RWPE2 (cell line): ENCODE data around the gene TRAP1.

Experiments used
- ATAC-seq: fragments of 200-7000 bp; cut with Tn5 transposase; 3 replicates; pipeline ENCODE4 v1.9.1; 2021; ENCODE audit warnings: low read depth
- DNase-seq: peaks from one replicate; pipeline ENCODE4 v3.0.0-alpha.2; 2020; ENCODE audit warnings: low spot score
- H3K27ac ChIP-seq: fragments of 450-650 bp; 2 replicates; pipeline ENCODE4 v1.5.1; 2017; ENCODE audit warnings: mild to moderate bottlenecking; ENCODE audit not compliant: poor library complexity, severe bottlenecking
- H3K27me3 ChIP-seq: fragments of 250-450 bp; sonication (Bioruptor Pico); 2 replicates; pipeline ENCODE4 v1.5.1; 2021; ENCODE audit warnings: mild to moderate bottlenecking, moderate library complexity; ENCODE audit not compliant: insufficient read depth, poor library complexity, severe bottlenecking
- H3K36me3 ChIP-seq: fragments of 250-450 bp; sonication (Bioruptor Pico); 2 replicates; pipeline ENCODE4 v1.5.1; 2020; ENCODE audit warnings: low read depth, mild to moderate bottlenecking, moderate library complexity
- H3K4me1 ChIP-seq: fragments of 250-450 bp; sonication (Bioruptor Pico); 2 replicates; pipeline ENCODE4 v1.5.1; 2021; ENCODE audit warnings: mild to moderate bottlenecking, moderate library complexity; ENCODE audit not compliant: insufficient read depth, poor library complexity, severe bottlenecking
- H3K4me3 ChIP-seq: fragments of 250-450 bp; sonication (Bioruptor Pico); 2 replicates; pipeline ENCODE4 v1.5.1; 2021; ENCODE audit warnings: mild to moderate bottlenecking, moderate library complexity; ENCODE audit not compliant: severe bottlenecking
- H3K9me3 ChIP-seq: fragments of 250-450 bp; sonication (Bioruptor Pico); 2 replicates; pipeline ENCODE4 v1.5.1; 2021; ENCODE audit warnings: mild to moderate bottlenecking, moderate library complexity; ENCODE audit not compliant: severe bottlenecking
- CTCF ChIP-seq: fragments of 450-650 bp; IDR thresholded peaks from one replicate; pipeline ENCODE4 v1.5.1; 2017; ENCODE audit warnings: mild to moderate bottlenecking, moderate library complexity; ENCODE audit not compliant: poor library complexity, severe bottlenecking

TRAP1 gene

GRCh38 chr16:3664187-3664896 lies 53.0 kb downstream of the TRAP1 start:
- no peaks in the 10 kb centered on the region for H3K9me3 ChIP-seq
- H3K36me3 ChIP-seq = peaks cover 85% of the 10 kb centered on the region
- no peak for ATAC-seq
- no peaks in the 10 kb centered on the region for H3K27me3 ChIP-seq
- H3K4me3 ChIP-seq = no peak overlapping the region
- no peak for DNase-seq
- TF ChIP-seq CTCF = no peak
- H3K4me1 ChIP-seq = no peaks in the 10 kb centered on the region
- no peak overlapping the region for H3K27ac ChIP-seq

- Histone ChIP-seq H3K36me3 (peaks cover 86% of the 10 kb centered on the region), H3K27ac (no peak overlapping the region), H3K4me3 (no peak overlapping the region), H3K4me1 (no peaks in the 10 kb centered on the region), H3K9me3 (no peaks in the 10 kb centered on the region), H3K27me3 (no peaks in the 10 kb centered on the region)
- no peak for ATAC-seq
- DNase-seq = peak; percentile 51
- no peak for TF ChIP-seq CTCF
Measured at GRCh38 chr16:3662601-3663000, 54.7 kb downstream of the TRAP1 start.

- no peak for ATAC-seq
- Histone ChIP-seq H3K4me1 (no peaks in the 10 kb centered on the region), H3K9me3 (no peaks in the 10 kb centered on the region), H3K27ac (no peak overlapping the region), H3K36me3 (peaks cover 88% of the 10 kb centered on the region), H3K4me3 (no peak overlapping the region), H3K27me3 (no peaks in the 10 kb centered on the region)
- DNase-seq = peak; percentile 50
- no peak for TF ChIP-seq CTCF
Measured at GRCh38 chr16:3661922-3662321, 55.4 kb downstream of the TRAP1 start.

GRCh38 chr16:3661311-3661710 lies 56.0 kb downstream of the TRAP1 start:
- Histone ChIP-seq H3K27ac (no peak overlapping the region), H3K27me3 (no peaks in the 10 kb centered on the region), H3K4me1 (no peaks in the 10 kb centered on the region), H3K4me3 (no peak overlapping the region), H3K9me3 (no peaks in the 10 kb centered on the region), H3K36me3 (peaks cover 86% of the 10 kb centered on the region)
- TF ChIP-seq CTCF = no peak
- ATAC-seq (no peak), DNase-seq (peak; percentile 24)

- Histone ChIP-seq H3K36me3 (peaks cover 68% of the 10 kb centered on the region), H3K27ac (no peak overlapping the region), H3K4me1 (no peaks in the 10 kb centered on the region), H3K9me3 (no peaks in the 10 kb centered on the region), H3K27me3 (no peaks in the 10 kb centered on the region), H3K4me3 (no peak overlapping the region)
- no peak for DNase-seq
- TF ChIP-seq CTCF = no peak
- no peak for ATAC-seq
Measured at GRCh38 chr16:3659251-3659650, 58.1 kb downstream of the TRAP1 start.
